Right lobe of liver (tissue), 6 donors: ENCODE results near the gene OPN1SW. TPM values are rescaled to one million over a fixed set of nuclear protein-coding genes. Genes with fewer than 3 reads are reported as not detected.

Source experiments
- ATAC-seq, 4 donors: fragments of 200-7000 bp; cut with Tn5 transposase; one replicate each; pipeline ENCODE4 v1.9.1; 2020; ENCODE audit warnings: mild to moderate bottlenecking in 4 of 4, moderate library complexity in 4 of 4
- DNase-seq, 3 donors: peaks; one replicate each; pipeline ENCODE4 v3.0.0-alpha.2; 2020
- H3K27ac ChIP-seq, 3 donors: fragments of 200-600 bp; one replicate each; pipeline ENCODE4 v1.8.0; 2022
- H3K27me3 ChIP-seq, 2 donors: fragments of 200-600 bp; one replicate each; pipeline ENCODE4 v1.8.0; 2022
- H3K36me3 ChIP-seq, 4 donors: fragments of 200-600 bp; sonication (generic) in 1 of 4; one replicate each; pipeline versions ENCODE4 v1.5.1 to v1.8.0; 2017 to 2022; ENCODE audit warnings: control low read depth in 1 of 4
- H3K4me1 ChIP-seq, 4 donors: fragments of 200-600 bp; sonication (generic) in 1 of 4; one replicate each; pipeline versions ENCODE4 v1.5.1 to v1.8.0; 2017 to 2022; ENCODE audit warnings: control low read depth in 1 of 4
- H3K4me3 ChIP-seq, 3 donors: fragments of 200-600 bp; one replicate each; pipeline ENCODE4 v1.8.0; 2022
- H3K9me3 ChIP-seq, 4 donors: fragments of 200-600 bp; sonication (generic) in 1 of 4; one replicate each; pipeline versions ENCODE4 v1.5.1 to v1.8.0; 2017 to 2022; ENCODE audit warnings: control low read depth in 1 of 4
- CTCF ChIP-seq, 4 donors: fragments of 200-600 bp in 3 of 4; fragments of 450-650 bp in 1 of 4; IDR thresholded peaks; one replicate each; pipeline versions ENCODE4 v1.5.1 to v1.8.0; 2016 to 2022; ENCODE audit warnings: antibody characterized with exemption in 4 of 4, mild to moderate bottlenecking in 2 of 4
- POLR2A ChIP-seq: fragments of 450-650 bp; IDR thresholded peaks from one replicate; pipeline ENCODE4 v1.6.1; 2017; ENCODE audit warnings: antibody characterized with exemption, mild to moderate bottlenecking
- WGBS: methylation state at CpG from one replicate; pipeline ENCODE4 v1.1.6; 2018; ENCODE audit warnings: low coverage, low lambda C conversion rate; ENCODE audit not compliant: insufficient coverage; ENCODE audit errors: missing lambda C conversion rate; 5-methylcytosine and 5-hydroxymethylcytosine counted together
- intact Hi-C, 2 donors: fragments of 100-400 bp; cut with DNase I; formaldehyde crosslinking; loops; one replicate each; pipeline versions ENCODE4 v1.11.2 to v1.14.1; 2022
- total RNA-seq, 6 experiments: library from RNA; depleted of rRNA in 2 of 6; stranded (reverse); fragments of >200 nt in 2 of 6; fragmentation: NEBNext Ultra II Directional in 3 of 6; extraction: Animal tissue kit (Norgen Biotek cat#: 25700) in 3 of 6; gene quantifications; one replicate each; pipeline versions ENCODE4 v1.1.0 to v1.2.4, GENCODE V29; 2016 to 2023
- donor health status: DM: no; HTN: yes; CAD: no.
- donor health status: DM: no; HTN: no; CAD: no.
- donor health status: DM: no; HTN: no; CAD: no.
- donor health status: DM: no; HTN: yes; CAD: no.
- donor health status: DM: no; HTN: yes; CAD: no.

Gene OPN1SW
- total RNA-seq, 6 experiments from 2014 or later = not detected

DNA sequence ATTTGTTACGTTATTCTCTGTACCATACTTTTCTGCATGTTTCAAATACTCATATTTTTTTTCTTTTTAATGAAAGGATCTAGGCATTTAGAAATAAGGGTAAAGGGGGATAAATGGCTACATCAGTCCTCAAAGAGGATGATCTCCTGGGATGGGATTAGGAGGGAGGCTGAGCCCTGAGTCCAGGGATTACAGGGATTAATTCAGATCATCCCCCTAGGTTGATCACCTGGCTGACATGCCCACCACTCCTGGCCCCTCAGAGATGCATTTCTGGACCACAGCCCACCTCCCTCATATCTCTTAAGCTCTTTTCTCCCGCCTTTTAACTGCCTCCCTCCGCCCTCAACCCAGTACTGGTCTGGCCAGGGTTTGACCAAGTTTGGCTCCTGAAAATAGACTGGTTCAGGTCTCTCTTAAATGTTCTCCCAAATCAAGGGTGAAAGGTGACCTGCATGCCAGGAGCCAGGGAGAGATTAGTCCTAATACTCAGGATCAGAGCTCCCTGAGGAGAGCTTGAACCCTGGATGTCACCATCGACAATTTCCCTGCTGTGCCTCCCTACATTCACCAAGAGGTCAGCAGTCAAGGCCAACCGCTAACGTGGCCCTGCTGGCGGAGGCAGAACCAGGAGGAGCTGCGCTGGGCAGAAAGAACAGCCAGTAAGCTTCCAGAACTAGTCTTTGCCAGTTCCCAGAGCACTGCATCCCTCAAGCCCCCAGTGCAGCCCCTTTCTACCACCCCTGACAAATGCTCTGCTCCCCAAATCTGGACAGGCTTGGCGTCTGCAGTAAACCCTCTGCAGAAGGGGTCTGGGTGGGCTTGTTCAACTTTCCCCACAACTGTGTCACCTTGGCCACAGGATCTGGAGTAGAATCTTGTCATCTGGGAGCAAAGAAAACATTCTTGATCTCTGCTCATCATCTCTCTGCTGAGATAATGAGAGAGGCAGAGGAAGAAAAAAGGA, 13.1 kb upstream of the OPN1SW start:
- no peak for TF ChIP-seq CTCF (IDR thresholded peaks at IDR 0.05)
- no peak for TF ChIP-seq POLR2A
- Histone ChIP-seq H3K27ac (no peak overlapping the region), H3K27me3 (no peaks in the 10 kb centered on the region), H3K4me1 (peaks cover 0 to 4% (median 0%) of the 10 kb centered on the region in 4 donors), H3K9me3 (no peaks in the 10 kb centered on the region), H3K4me3 (no peak overlapping the region), H3K36me3 (no peaks in the 10 kb centered on the region)
- intact Hi-C loops = no loop called here
- WGBS = 73% methylated on average over 3 of the region's 9 CpGs
- ATAC-seq = peak in 1 of 4 donors; percentile 20
- no peak for DNase-seq

- no peaks in the 10 kb centered on the region for H3K27me3 ChIP-seq
- intact Hi-C loops = no loop called here
- DNase-seq (no peak), ATAC-seq (no peak)
- H3K4me3 ChIP-seq = no peak overlapping the region
- H3K4me1 ChIP-seq = no peaks in the 10 kb centered on the region
- no peaks in the 10 kb centered on the region for H3K36me3 ChIP-seq
- H3K9me3 ChIP-seq = no peaks in the 10 kb centered on the region
- no peak for TF ChIP-seq CTCF (IDR thresholded peaks at IDR 0.05)
- no peak for TF ChIP-seq POLR2A
- no peak overlapping the region for H3K27ac ChIP-seq
- 33% methylated on average over 1 of the region's 3 CpGs for WGBS
These were observed 10.1 kb upstream of the OPN1SW start for GRCh38 chr7:128785738-128786137.

DNA sequence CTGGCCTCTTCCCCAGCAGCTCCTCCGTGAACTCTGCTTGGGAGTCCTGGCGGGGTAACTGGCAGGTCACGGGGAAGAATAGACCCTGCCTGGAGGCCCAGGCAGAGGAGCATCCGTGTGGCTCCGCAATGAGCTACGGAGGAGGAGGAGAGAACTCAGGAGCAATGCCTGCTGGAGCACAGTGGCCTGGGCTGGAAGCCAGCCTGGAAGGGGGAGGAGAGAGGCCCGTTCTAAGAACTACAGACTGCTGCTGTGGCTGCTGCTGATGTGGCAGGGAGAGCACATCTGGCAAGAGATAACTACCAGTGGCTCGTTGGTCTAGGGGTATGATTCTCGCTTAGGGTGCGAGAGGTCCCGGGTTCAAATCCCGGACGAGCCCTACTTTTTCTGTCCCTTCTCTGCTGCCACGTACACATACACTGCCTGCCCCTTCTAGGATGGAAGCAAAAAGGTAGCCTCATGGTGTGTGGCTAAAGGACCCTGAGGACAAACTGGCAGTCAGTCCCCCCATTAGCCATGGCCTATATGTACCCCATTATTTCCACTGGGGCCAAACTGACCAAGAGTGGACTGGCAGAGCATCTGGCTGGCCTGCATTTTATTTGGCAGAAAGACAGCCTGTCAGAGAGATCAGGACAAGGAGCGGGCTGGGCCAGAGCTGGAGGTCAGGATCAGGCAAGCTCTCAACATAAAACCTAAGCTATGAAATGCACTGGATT, 7.7 kb upstream of the OPN1SW start:
- H3K4me1 ChIP-seq = no peaks in the 10 kb centered on the region
- peak; percentile 54 to 67 (median 62) for ATAC-seq
- no peaks in the 10 kb centered on the region for H3K36me3 ChIP-seq
- H3K27ac ChIP-seq = no peak overlapping the region
- no peaks in the 10 kb centered on the region for H3K9me3 ChIP-seq
- peak in 1 of 3 donors; percentile 62 for DNase-seq
- H3K4me3 ChIP-seq = no peak overlapping the region
- TF ChIP-seq CTCF (IDR thresholded peaks at IDR 0.05) = no peak
- no peak for TF ChIP-seq POLR2A
- H3K27me3 ChIP-seq = no peaks in the 10 kb centered on the region
- WGBS = 66% methylated on average over 4 of the region's 15 CpGs
- intact Hi-C loops = no loop called here

DNA sequence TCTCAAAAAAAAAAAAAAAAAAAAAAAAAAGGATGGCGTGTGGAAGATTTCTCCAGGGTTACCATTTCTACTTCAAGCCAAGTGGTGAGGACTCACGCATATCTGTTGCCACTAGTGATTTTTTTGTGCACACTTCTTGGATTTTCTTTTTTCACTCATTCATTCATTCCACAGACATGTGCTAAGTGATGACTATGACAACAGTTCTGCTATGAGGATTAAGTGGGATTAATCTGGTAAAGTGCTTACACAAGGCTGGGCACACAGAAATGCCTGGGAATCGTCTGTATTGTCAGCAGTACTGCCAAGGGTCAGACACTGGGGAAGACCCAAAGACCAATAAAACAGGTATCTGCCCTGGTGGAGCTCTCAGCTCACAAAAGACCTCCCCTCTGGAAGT, 6.3 kb upstream of the OPN1SW start:
- no peak overlapping the region for H3K4me3 ChIP-seq
- peaks cover 0 to 4% (median 0%) of the 10 kb centered on the region in 4 donors for H3K9me3 ChIP-seq
- intact Hi-C loops = no loop called here
- H3K4me1 ChIP-seq = no peaks in the 10 kb centered on the region
- 69% methylated on average over 3 of the region's 3 CpGs for WGBS
- H3K36me3 ChIP-seq = no peaks in the 10 kb centered on the region
- ATAC-seq (no peak), DNase-seq (no peak)
- H3K27me3 ChIP-seq = no peaks in the 10 kb centered on the region
- TF ChIP-seq POLR2A (no peak), CTCF (IDR thresholded peaks at IDR 0.05) (no peak)
- no peak overlapping the region for H3K27ac ChIP-seq
